HEK293 (cell line): Measurements from ENCODE around the gene RFTN1.

Experiments used
- CTCF ChIA-PET: fragments of 350-600 bp; formaldehyde crosslinking; extraction: SDS; loops from one replicate; lab custom pipeline; 2021; ENCODE audit warnings: antibody characterized with exemption; lab: Yijun Ruan, JAX
- POLR2A ChIA-PET: fragments of 300-600 bp; formaldehyde crosslinking; extraction: SDS; loops from one replicate; lab custom pipeline; 2020; ENCODE audit warnings: antibody characterized with exemption, inconsistent platforms; lab: Yijun Ruan, JAX
- H3K27ac ChIP-seq: fragments of 200-500 bp; sonication (Bioruptor generic); 2 replicates; pipeline ENCODE4 v1.5.1; 2014; ENCODE audit warnings: low read depth, low read length, control low read depth, inconsistent platforms; ENCODE audit errors: extremely low read depth
- H3K36me3 ChIP-seq, 2 experiments: fragments of 200-500 bp in 1 of 2; sonication (Bioruptor generic) in 1 of 2; 1 replicate in 1 of 2; 2 replicates in 1 of 2; pipeline ENCODE4 v1.5.1; 2014 to 2017; ENCODE audit warnings: inconsistent platforms in 2 of 2, low read length in 2 of 2; ENCODE audit not compliant: control insufficient read depth in 2 of 2, insufficient read depth in 1 of 2
- H3K4me1 ChIP-seq: fragments of 200-500 bp; sonication (Bioruptor generic); 2 replicates; pipeline ENCODE4 v1.5.1; 2014; ENCODE audit warnings: mild to moderate bottlenecking, low read length, inconsistent platforms; ENCODE audit not compliant: control insufficient read depth, insufficient read depth
- H3K4me3 ChIP-seq: 2 replicates; pipeline ENCODE4 v1.5.1; 2011; ENCODE audit warnings: low read depth, mild to moderate bottlenecking, control low read depth, low read length, moderate library complexity
- H3K9me3 ChIP-seq: fragments of 200-500 bp; sonication (Bioruptor generic); 2 replicates; pipeline ENCODE4 v1.5.1; 2014; ENCODE audit warnings: low read depth, low read length, inconsistent platforms; ENCODE audit not compliant: control insufficient read depth, insufficient read depth
- BCL6B ChIP-seq: fragments of 450-650 bp; formaldehyde crosslinking; IDR thresholded peaks from 2 replicates; pipeline ENCODE4 v1.5.1; 2017; ENCODE audit warnings: missing biosample characterization, missing genetic modification characterization
- GLI4 ChIP-seq: fragments of 450-650 bp; formaldehyde crosslinking; IDR thresholded peaks from 2 replicates; pipeline ENCODE4 v1.5.1; 2016; ENCODE audit warnings: missing biosample characterization, missing genetic modification characterization
- MZF1 ChIP-seq: fragments of 450-650 bp; formaldehyde crosslinking; IDR thresholded peaks from 2 replicates; pipeline ENCODE4 v1.5.1; 2017; ENCODE audit warnings: missing biosample characterization, missing genetic modification characterization, borderline replicate concordance
- OSR2 ChIP-seq: fragments of 450-650 bp; formaldehyde crosslinking; IDR thresholded peaks from 2 replicates; pipeline ENCODE4 v1.5.1; 2016; ENCODE audit warnings: missing biosample characterization, missing genetic modification characterization
- PBX3 ChIP-seq: sonication (generic); formaldehyde crosslinking; IDR thresholded peaks from 2 replicates; pipeline ENCODE4 v1.8.1; 2022; ENCODE audit warnings: mild to moderate bottlenecking, moderate library complexity, missing genetic modification reagents
- SCRT2 ChIP-seq: fragments of 450-650 bp; formaldehyde crosslinking; IDR thresholded peaks from 2 replicates; pipeline ENCODE4 v1.5.1; 2016; ENCODE audit warnings: missing biosample characterization, missing genetic modification characterization
- SETDB1 ChIP-seq: IDR thresholded peaks from one replicate; pipeline ENCODE4 v1.6.1; 2017; ENCODE audit warnings: mild to moderate bottlenecking, low read length, moderate library complexity, mixed read lengths; ENCODE audit not compliant: insufficient read length
- SP2 ChIP-seq: fragments of 450-650 bp; formaldehyde crosslinking; IDR thresholded peaks from 2 replicates; pipeline ENCODE4 v1.5.1; 2016; ENCODE audit warnings: missing biosample characterization, missing genetic modification characterization
- SP3 ChIP-seq: fragments of 450-650 bp; formaldehyde crosslinking; IDR thresholded peaks from 2 replicates; pipeline ENCODE4 v1.5.1; 2016; ENCODE audit warnings: missing biosample characterization, missing genetic modification characterization
- SP7 ChIP-seq: fragments of 450-650 bp; formaldehyde crosslinking; IDR thresholded peaks from 2 replicates; pipeline ENCODE4 v1.5.1; 2016; ENCODE audit warnings: missing biosample characterization, missing genetic modification characterization
- TCF7L2 ChIP-seq: IDR thresholded peaks from 2 replicates; pipeline ENCODE4 v1.6.1; 2011; ENCODE audit warnings: low read depth, mild to moderate bottlenecking, inconsistent platforms, low read length, moderate library complexity, borderline replicate concordance
- ZIC2 ChIP-seq: fragments of 450-650 bp; formaldehyde crosslinking; IDR thresholded peaks from 2 replicates; pipeline ENCODE4 v1.5.1; 2016; ENCODE audit warnings: missing biosample characterization, missing genetic modification characterization
- ZNF10 ChIP-seq: fragments of 450-650 bp; formaldehyde crosslinking; IDR thresholded peaks from 2 replicates; pipeline ENCODE4 v1.5.1; 2017; ENCODE audit warnings: missing biosample characterization, missing genetic modification characterization
- ZNF311 ChIP-seq: fragments of 450-650 bp; formaldehyde crosslinking; IDR thresholded peaks from 2 replicates; pipeline ENCODE4 v1.5.1; 2017; ENCODE audit warnings: missing biosample characterization, missing genetic modification characterization, borderline replicate concordance
- ZNF37A ChIP-seq: fragments of 450-650 bp; IDR thresholded peaks from 2 replicates; pipeline ENCODE4 v1.5.1; 2018; ENCODE audit warnings: missing biosample characterization, missing genetic modification characterization
- ZNF394 ChIP-seq: fragments of 450-650 bp; formaldehyde crosslinking; IDR thresholded peaks from 2 replicates; pipeline ENCODE4 v1.5.1; 2016; ENCODE audit warnings: missing biosample characterization, missing genetic modification characterization, mild to moderate bottlenecking, moderate library complexity, borderline replicate concordance
- ZNF398 ChIP-seq: fragments of 450-650 bp; formaldehyde crosslinking; IDR thresholded peaks from 2 replicates; pipeline ENCODE4 v1.5.1; 2017; ENCODE audit warnings: missing biosample characterization, missing genetic modification characterization
- ZNF514 ChIP-seq: fragments of 450-650 bp; formaldehyde crosslinking; IDR thresholded peaks from 2 replicates; pipeline ENCODE4 v1.5.1; 2016; ENCODE audit warnings: missing biosample characterization, missing genetic modification characterization
- ZNF571 ChIP-seq: fragments of 450-650 bp; formaldehyde crosslinking; IDR thresholded peaks from 2 replicates; pipeline ENCODE4 v1.5.0; 2017; ENCODE audit warnings: missing biosample characterization, missing genetic modification characterization
- ZNF610 ChIP-seq: fragments of 450-650 bp; formaldehyde crosslinking; IDR thresholded peaks from 2 replicates; pipeline ENCODE4 v1.5.1; 2016; ENCODE audit warnings: missing biosample characterization, missing genetic modification characterization, borderline replicate concordance
- ZNF624 ChIP-seq: fragments of 450-650 bp; formaldehyde crosslinking; IDR thresholded peaks from 2 replicates; pipeline ENCODE4 v1.5.1; 2017; ENCODE audit warnings: missing biosample characterization, missing genetic modification characterization
- ZNF677 ChIP-seq: fragments of 450-650 bp; IDR thresholded peaks from 2 replicates; pipeline ENCODE4 v1.5.0; 2018; ENCODE audit warnings: missing biosample characterization, mild to moderate bottlenecking, missing genetic modification characterization, moderate library complexity
- ZNF701 ChIP-seq: fragments of 450-650 bp; formaldehyde crosslinking; IDR thresholded peaks from 2 replicates; pipeline ENCODE4 v1.5.1; 2016; ENCODE audit warnings: missing biosample characterization, missing genetic modification characterization
- ZNF776 ChIP-seq: fragments of 450-650 bp; formaldehyde crosslinking; IDR thresholded peaks from 2 replicates; pipeline ENCODE4 v1.5.0; 2017; ENCODE audit warnings: missing biosample characterization, missing genetic modification characterization, borderline replicate concordance
- ZSCAN16 ChIP-seq: fragments of 450-650 bp; formaldehyde crosslinking; IDR thresholded peaks from 2 replicates; pipeline ENCODE4 v1.5.1; 2016; ENCODE audit warnings: missing biosample characterization, missing genetic modification characterization
- ZSCAN18 ChIP-seq: fragments of 450-650 bp; formaldehyde crosslinking; IDR thresholded peaks from 2 replicates; pipeline ENCODE4 v1.5.1; 2016; ENCODE audit warnings: missing biosample characterization, missing genetic modification characterization
- ZXDB ChIP-seq: fragments of 450-650 bp; formaldehyde crosslinking; IDR thresholded peaks from 2 replicates; pipeline ENCODE4 v1.5.1; 2016; ENCODE audit warnings: missing biosample characterization, missing genetic modification characterization

Gene RFTN1

GRCh38 chr3:16536996-16537395, 23.5 kb upstream of the RFTN1 start:
- Histone ChIP-seq H3K4me3 (no peak overlapping the region), H3K9me3 (no peaks in the 10 kb centered on the region), H3K36me3 (no peaks in the 10 kb centered on the region), H3K4me1 (peaks cover 16% of the 10 kb centered on the region), H3K27ac (no peak overlapping the region)
- ChIA-PET POLR2A (no interaction called here), CTCF (interaction anchor here (0.6 to 2.5 kb wide), 2 partner anchors 11 to 247 kb away, joined by 3 to 8 read pairs; no protein-coding TSS in a partner anchor)
- TF ChIP-seq ZIC2 (tag by site-specific recombination) (peak; percentile 82), SP2 (tag by site-specific recombination) (no peak)

GRCh38 chr3:16536344-16536663, 22.8 kb upstream of the RFTN1 start:
- no peak overlapping the region for H3K4me3 ChIP-seq
- POLR2A ChIA-PET = no interaction called here
- TF ChIP-seq SCRT2 (tag by site-specific recombination) (no peak), PBX3 (CRISPR knock-in tag) (no peak), BCL6B (tag by site-specific recombination) (0 out of 2 replicates have a peak, but pooled peaks have one; percentile 5), ZNF624 (tag by site-specific recombination) (no peak), GLI4 (tag by site-specific recombination) (no peak), SETDB1 (peak; percentile 92), ZNF10 (tag by site-specific recombination) (no peak)
- TF ChIP-seq, all 188 proteins: peak for 2

GRCh38 chr3:16534640-16535262, 21.3 kb upstream of the RFTN1 start:
- Histone ChIP-seq H3K4me1 (peaks cover 16% of the 10 kb centered on the region), H3K4me3 (no peak overlapping the region), H3K36me3 (no peaks in the 10 kb centered on the region), H3K9me3 (no peaks in the 10 kb centered on the region), H3K27ac (peak overlapping the region; percentile 50)
- CTCF ChIA-PET = no interaction called here
- POLR2A ChIA-PET = no interaction called here
- TF ChIP-seq ZIC2 (tag by site-specific recombination) = no peak
- TF ChIP-seq ZNF398 (tag by site-specific recombination) = no peak
- TF ChIP-seq ZSCAN18 = no peak
- no peak; the same call in 1 of the 2 replicates for TF ChIP-seq MZF1 (tag by site-specific recombination)
- TF ChIP-seq GLI4 (tag by site-specific recombination) = no peak
- TF ChIP-seq SP7 (tag by site-specific recombination) = peak; percentile 35
- TF ChIP-seq TCF7L2 = peak; percentile 85; the same call in 1 of the 2 replicates
- no peak for TF ChIP-seq ZNF610
- peak; percentile 57; the same call in 1 of the 2 replicates for TF ChIP-seq OSR2 (tag by site-specific recombination)
- no peak for TF ChIP-seq ZNF311 (tag by site-specific recombination)
- peak; percentile 37 for TF ChIP-seq ZXDB (tag by site-specific recombination)
- no peak for TF ChIP-seq ZNF514
- no peak for TF ChIP-seq ZNF701
- no peak for TF ChIP-seq ZNF571 (tag by site-specific recombination)
- no peak for TF ChIP-seq ZSCAN16 (tag by site-specific recombination)
- TF ChIP-seq ZNF37A (tag by site-specific recombination) = no peak
- no peak for TF ChIP-seq ZNF776 (tag by site-specific recombination)
- TF ChIP-seq SP3 = no peak
- TF ChIP-seq ZNF677 (tag by site-specific recombination) = no peak
- TF ChIP-seq ZNF394 = no peak

More at GRCh38 chr3:16536344-16536663, 22.8 kb upstream of the RFTN1 start:
- CTCF ChIA-PET = interaction anchor here (0.6 to 2.5 kb wide), 4 partner anchors 10 to 246 kb away, joined by 3 to 9 read pairs (median 7); no protein-coding TSS in a partner anchor
- no peaks in the 10 kb centered on the region for H3K9me3 ChIP-seq
- peaks cover 16% of the 10 kb centered on the region for H3K4me1 ChIP-seq
- H3K36me3 ChIP-seq = no peaks in the 10 kb centered on the region
- peak overlapping the region; percentile 40; the same call in 1 of the 2 replicates for H3K27ac ChIP-seq
